WTC11 (cell line): ENCODE measurements around the gene SPOP. TPM values are rescaled to one million over a fixed set of nuclear protein-coding genes. Genes with fewer than 3 reads are reported as not detected.

Experiments
- ATAC-seq: fragments of 200-7000 bp; cut with Tn5 transposase; 2 replicates; pipeline ENCODE4 v1.10.0; 2021; ENCODE audit warnings: mild to moderate bottlenecking, moderate library complexity
- CTCF ChIA-PET: fragments of 300-600 bp; sonication (Branson Sonifier 250); formaldehyde crosslinking; loops from one replicate; lab custom pipeline; 2021; ENCODE audit warnings: antibody characterized with exemption; lab: Charles Lee
- POLR2A ChIA-PET: fragments of 350-600 bp; sonication (Branson Sonifier 250); formaldehyde crosslinking; loops from one replicate; lab custom pipeline; 2021; ENCODE audit warnings: antibody characterized with exemption; lab: Charles Lee
- DNase-seq: peaks from one replicate; pipeline ENCODE4 v3.0.0; 2021; ENCODE audit warnings: low spot score
- H3K27ac Mint-ChIP-seq: 2 replicates; pipeline ENCODE4 v1.8.0; 2021; ENCODE audit warnings: mixed read lengths
- H3K27me3 Mint-ChIP-seq: 2 replicates; pipeline ENCODE4 v1.8.0; 2021; ENCODE audit warnings: low read depth, mild to moderate bottlenecking, moderate library complexity, mixed read lengths
- H3K36me3 Mint-ChIP-seq: 2 replicates; pipeline ENCODE4 v1.8.0; 2021; ENCODE audit warnings: mixed read lengths
- H3K4me1 Mint-ChIP-seq: 2 replicates; pipeline ENCODE4 v1.8.0; 2022; ENCODE audit warnings: mixed read lengths
- H3K4me3 Mint-ChIP-seq: 2 replicates; pipeline ENCODE4 v1.8.0; 2021; ENCODE audit warnings: mild to moderate bottlenecking, moderate library complexity, mixed read lengths
- H3K9me3 Mint-ChIP-seq: 2 replicates; pipeline ENCODE4 v1.8.0; 2021; ENCODE audit warnings: mixed read lengths
- GTF2I ChIP-seq: fragments of 250-450 bp; sonication (Bioruptor Pico); conservative IDR thresholded peaks from 2 replicates; pipeline ENCODE4 v1.4.0; 2021; ENCODE audit warnings: mild to moderate bottlenecking
- HMGXB4 ChIP-seq: sonication (generic); formaldehyde crosslinking; IDR thresholded peaks from 2 replicates; pipeline ENCODE4 v1.8.1; 2023; ENCODE audit warnings: mild to moderate bottlenecking, moderate library complexity, missing genetic modification reagents
- IRF1 ChIP-seq: sonication (generic); formaldehyde crosslinking; IDR thresholded peaks from 2 replicates; pipeline ENCODE4 v1.8.0; 2023; ENCODE audit warnings: missing genetic modification reagents
- NR3C1 ChIP-seq: sonication (generic); formaldehyde crosslinking; conservative IDR thresholded peaks from 2 replicates; pipeline ENCODE4 v1.8.1; 2023; ENCODE audit warnings: low read depth, mild to moderate bottlenecking, missing genetic modification reagents
- PRRX2 ChIP-seq: fragments of 250-450 bp; sonication (Bioruptor Pico); IDR thresholded peaks from 2 replicates; pipeline ENCODE4 v1.8.0; 2021; ENCODE audit warnings: mild to moderate bottlenecking
- SMAD4 ChIP-seq: sonication (generic); formaldehyde crosslinking; IDR thresholded peaks from 2 replicates; pipeline ENCODE4 v1.8.0; 2022; ENCODE audit warnings: mild to moderate bottlenecking, missing genetic modification reagents
- STAT6 ChIP-seq: sonication (generic); formaldehyde crosslinking; conservative IDR thresholded peaks from 2 replicates; pipeline ENCODE4 v1.8.1; 2023; ENCODE audit warnings: mild to moderate bottlenecking, low read depth, missing genetic modification reagents, moderate library complexity
- ZBTB21 ChIP-seq: sonication (generic); formaldehyde crosslinking; IDR thresholded peaks from 2 replicates; pipeline ENCODE4 v1.8.1; 2023; ENCODE audit warnings: mild to moderate bottlenecking, missing genetic modification reagents, borderline replicate concordance
- ZNF121 ChIP-seq: sonication (generic); formaldehyde crosslinking; IDR thresholded peaks from 2 replicates; pipeline ENCODE4 v1.8.0; 2023; ENCODE audit warnings: missing genetic modification reagents
- ZNF138 ChIP-seq: sonication (generic); formaldehyde crosslinking; conservative IDR thresholded peaks from 2 replicates; pipeline ENCODE4 v1.8.1; 2022; ENCODE audit warnings: mild to moderate bottlenecking, moderate library complexity, missing genetic modification reagents
- ZNF396 ChIP-seq: fragments of 250-450 bp; sonication (Bioruptor Pico); IDR thresholded peaks from 2 replicates; pipeline ENCODE4 v1.8.0; 2021; ENCODE audit warnings: mild to moderate bottlenecking, moderate library complexity, borderline replicate concordance
- ZNF416 ChIP-seq: fragments of 250-450 bp; sonication (Bioruptor Pico); IDR thresholded peaks from 2 replicates; pipeline ENCODE4 v1.9.0; 2021; ENCODE audit warnings: mild to moderate bottlenecking, inconsistent platforms
- total RNA-seq: library from RNA; stranded (reverse); gene quantifications from 3 replicates; pipeline ENCODE4 v1.2.3, GENCODE V29; 2021
- TF ChIP-seq, protein P1 (sequence below): sonication (generic); formaldehyde crosslinking; IDR thresholded peaks from 2 replicates; pipeline ENCODE4 v1.8.1; 2023; ENCODE audit warnings: mild to moderate bottlenecking, missing genetic modification reagents, moderate library complexity
- TF ChIP-seq, protein P2 (sequence below): fragments of 250-450 bp; sonication (Bioruptor Pico); IDR thresholded peaks from 2 replicates; pipeline ENCODE4 v1.9.0; 2021; ENCODE audit warnings: mild to moderate bottlenecking, borderline replicate concordance
- TF ChIP-seq, protein P3 (sequence below): sonication (generic); formaldehyde crosslinking; IDR thresholded peaks from 2 replicates; pipeline ENCODE4 v1.8.1; 2022; ENCODE audit warnings: mild to moderate bottlenecking, moderate library complexity, missing genetic modification reagents
- TF ChIP-seq, protein P4 (sequence below): fragments of 200-600 bp; IDR thresholded peaks from 2 replicates; pipeline ENCODE4 v1.8.0; 2022; ENCODE audit warnings: antibody characterized with exemption

SPOP gene
- total RNA-seq, 1 experiment from 2014 or later, result 19.2 TPM

GRCh38 chr17:49576088-49576916 lies 101.6 kb downstream of the SPOP start (continued):
- TF ChIP-seq ZBTB21 (CRISPR knock-in tag) (0 out of 2 replicates have a peak, but pooled peaks have one; percentile 56), STAT6 (CRISPR knock-in tag) (no peak), GTF2I (no peak), SMAD4 (CRISPR knock-in tag) (no peak), ZNF416 (no peak), ZNF138 (CRISPR knock-in tag) (0 out of 2 replicates have a peak, but pooled peaks have one; percentile 30)
- TF ChIP-seq, protein P1, sequence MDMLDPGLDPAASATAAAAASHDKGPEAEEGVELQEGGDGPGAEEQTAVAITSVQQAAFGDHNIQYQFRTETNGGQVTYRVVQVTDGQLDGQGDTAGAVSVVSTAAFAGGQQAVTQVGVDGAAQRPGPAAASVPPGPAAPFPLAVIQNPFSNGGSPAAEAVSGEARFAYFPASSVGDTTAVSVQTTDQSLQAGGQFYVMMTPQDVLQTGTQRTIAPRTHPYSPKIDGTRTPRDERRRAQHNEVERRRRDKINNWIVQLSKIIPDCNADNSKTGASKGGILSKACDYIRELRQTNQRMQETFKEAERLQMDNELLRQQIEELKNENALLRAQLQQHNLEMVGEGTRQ, result peak; percentile 21; the same call in 1 of the 2 replicates
- TF ChIP-seq, protein P2, sequence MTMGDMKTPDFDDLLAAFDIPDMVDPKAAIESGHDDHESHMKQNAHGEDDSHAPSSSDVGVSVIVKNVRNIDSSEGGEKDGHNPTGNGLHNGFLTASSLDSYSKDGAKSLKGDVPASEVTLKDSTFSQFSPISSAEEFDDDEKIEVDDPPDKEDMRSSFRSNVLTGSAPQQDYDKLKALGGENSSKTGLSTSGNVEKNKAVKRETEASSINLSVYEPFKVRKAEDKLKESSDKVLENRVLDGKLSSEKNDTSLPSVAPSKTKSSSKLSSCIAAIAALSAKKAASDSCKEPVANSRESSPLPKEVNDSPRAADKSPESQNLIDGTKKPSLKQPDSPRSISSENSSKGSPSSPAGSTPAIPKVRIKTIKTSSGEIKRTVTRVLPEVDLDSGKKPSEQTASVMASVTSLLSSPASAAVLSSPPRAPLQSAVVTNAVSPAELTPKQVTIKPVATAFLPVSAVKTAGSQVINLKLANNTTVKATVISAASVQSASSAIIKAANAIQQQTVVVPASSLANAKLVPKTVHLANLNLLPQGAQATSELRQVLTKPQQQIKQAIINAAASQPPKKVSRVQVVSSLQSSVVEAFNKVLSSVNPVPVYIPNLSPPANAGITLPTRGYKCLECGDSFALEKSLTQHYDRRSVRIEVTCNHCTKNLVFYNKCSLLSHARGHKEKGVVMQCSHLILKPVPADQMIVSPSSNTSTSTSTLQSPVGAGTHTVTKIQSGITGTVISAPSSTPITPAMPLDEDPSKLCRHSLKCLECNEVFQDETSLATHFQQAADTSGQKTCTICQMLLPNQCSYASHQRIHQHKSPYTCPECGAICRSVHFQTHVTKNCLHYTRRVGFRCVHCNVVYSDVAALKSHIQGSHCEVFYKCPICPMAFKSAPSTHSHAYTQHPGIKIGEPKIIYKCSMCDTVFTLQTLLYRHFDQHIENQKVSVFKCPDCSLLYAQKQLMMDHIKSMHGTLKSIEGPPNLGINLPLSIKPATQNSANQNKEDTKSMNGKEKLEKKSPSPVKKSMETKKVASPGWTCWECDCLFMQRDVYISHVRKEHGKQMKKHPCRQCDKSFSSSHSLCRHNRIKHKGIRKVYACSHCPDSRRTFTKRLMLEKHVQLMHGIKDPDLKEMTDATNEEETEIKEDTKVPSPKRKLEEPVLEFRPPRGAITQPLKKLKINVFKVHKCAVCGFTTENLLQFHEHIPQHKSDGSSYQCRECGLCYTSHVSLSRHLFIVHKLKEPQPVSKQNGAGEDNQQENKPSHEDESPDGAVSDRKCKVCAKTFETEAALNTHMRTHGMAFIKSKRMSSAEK (CRISPR knock-in tag), result no peak
- TF ChIP-seq, all 79 proteins: peak for 8

DNA sequence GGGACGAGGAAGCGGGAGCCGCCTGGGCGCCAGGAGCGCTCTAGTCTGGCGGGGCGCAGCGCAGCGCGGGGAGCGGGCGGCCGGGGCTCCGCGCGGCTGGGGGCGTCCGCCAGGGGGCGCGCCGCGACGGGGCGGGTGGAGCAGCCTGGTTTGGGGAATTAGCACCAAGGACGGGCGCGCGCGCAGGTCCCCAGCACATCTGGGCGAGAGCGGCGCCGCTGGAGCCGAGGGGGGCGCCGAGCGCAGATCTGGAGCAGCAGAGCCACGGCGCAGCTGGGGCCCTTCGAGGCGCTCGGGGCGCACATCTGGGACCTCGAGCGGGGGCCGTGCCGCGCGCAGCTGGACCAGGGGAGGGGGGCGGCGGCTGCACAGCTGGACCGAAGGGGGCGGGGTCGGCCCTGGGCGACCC lies 102.2 kb downstream of the SPOP start, which contains the start of gene NXPH3:
TSS of gene NXPH3 (plus strand) at position 193 of the 409 bp plus-strand sequence. CDS start 349 bp downstream, outside the sequence.
- DNase-seq (peak; percentile 87), ATAC-seq (peak; percentile 62)
- ChIA-PET POLR2A (interaction anchor here (1.0 kb wide), 1 partner anchor 102 kb away, joined by 5 read pairs; the partner anchor contains the start of gene SPOP), CTCF (interaction anchor here (0.7 to 3.2 kb wide), 15 partner anchors 9 to 412 kb away, joined by 3 to 10 read pairs (median 4); partner anchors contain the start of genes SLC35B1 and SPOP)
- Mint-ChIP-seq H3K27ac (no peak within 1 kb of the TSS; the same call in 1 of the 2 replicates), H3K4me3 (peak within 1 kb of the TSS; percentile 89), H3K27me3 (peaks cover 39% of the 10 kb centered on the region), H3K9me3 (no peaks in the 10 kb centered on the region), H3K36me3 (no peaks in the 10 kb centered on the region), H3K4me1 (peaks cover 35% of the 10 kb centered on the region)
- no peak for TF ChIP-seq IRF1 (CRISPR knock-in tag)
- TF ChIP-seq PRRX2 (CRISPR knock-in tag), result 0 out of 2 replicates have a peak, but pooled peaks have one; percentile 26
- no peak for TF ChIP-seq GTF2I
- TF ChIP-seq ZNF121 (CRISPR knock-in tag), result no peak
- TF ChIP-seq, protein P3, sequence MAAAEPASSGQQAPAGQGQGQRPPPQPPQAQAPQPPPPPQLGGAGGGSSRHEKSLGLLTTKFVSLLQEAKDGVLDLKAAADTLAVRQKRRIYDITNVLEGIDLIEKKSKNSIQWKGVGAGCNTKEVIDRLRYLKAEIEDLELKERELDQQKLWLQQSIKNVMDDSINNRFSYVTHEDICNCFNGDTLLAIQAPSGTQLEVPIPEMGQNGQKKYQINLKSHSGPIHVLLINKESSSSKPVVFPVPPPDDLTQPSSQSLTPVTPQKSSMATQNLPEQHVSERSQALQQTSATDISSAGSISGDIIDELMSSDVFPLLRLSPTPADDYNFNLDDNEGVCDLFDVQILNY (CRISPR knock-in tag), result peak; percentile 59; the same call in 1 of the 2 replicates
- TF ChIP-seq, protein P4, sequence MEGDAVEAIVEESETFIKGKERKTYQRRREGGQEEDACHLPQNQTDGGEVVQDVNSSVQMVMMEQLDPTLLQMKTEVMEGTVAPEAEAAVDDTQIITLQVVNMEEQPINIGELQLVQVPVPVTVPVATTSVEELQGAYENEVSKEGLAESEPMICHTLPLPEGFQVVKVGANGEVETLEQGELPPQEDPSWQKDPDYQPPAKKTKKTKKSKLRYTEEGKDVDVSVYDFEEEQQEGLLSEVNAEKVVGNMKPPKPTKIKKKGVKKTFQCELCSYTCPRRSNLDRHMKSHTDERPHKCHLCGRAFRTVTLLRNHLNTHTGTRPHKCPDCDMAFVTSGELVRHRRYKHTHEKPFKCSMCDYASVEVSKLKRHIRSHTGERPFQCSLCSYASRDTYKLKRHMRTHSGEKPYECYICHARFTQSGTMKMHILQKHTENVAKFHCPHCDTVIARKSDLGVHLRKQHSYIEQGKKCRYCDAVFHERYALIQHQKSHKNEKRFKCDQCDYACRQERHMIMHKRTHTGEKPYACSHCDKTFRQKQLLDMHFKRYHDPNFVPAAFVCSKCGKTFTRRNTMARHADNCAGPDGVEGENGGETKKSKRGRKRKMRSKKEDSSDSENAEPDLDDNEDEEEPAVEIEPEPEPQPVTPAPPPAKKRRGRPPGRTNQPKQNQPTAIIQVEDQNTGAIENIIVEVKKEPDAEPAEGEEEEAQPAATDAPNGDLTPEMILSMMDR, result peak; percentile 72
- no peak for TF ChIP-seq ZNF396 (CRISPR knock-in tag)
- no peak for TF ChIP-seq STAT6 (CRISPR knock-in tag)
- TF ChIP-seq NR3C1, result peak; percentile 32; the same call in 1 of the 2 replicates
- TF ChIP-seq HMGXB4 (CRISPR knock-in tag), result peak; percentile 40
